ENCODE results near the gene DNPEP.
A peak's percentile ranks its signal among the peaks of the same experiment; 100 is the strongest.
"Not testable (repeated sequence)": the region's sequence is repeated elsewhere in the genome, so short reads cannot be mapped to it uniquely, and the experiment has no call there.

The DNPEP gene

GRCh38 chr2:219399716-219400478, 12.2 kb upstream of the DNPEP start:
- no peak for DNase-seq

DNA sequence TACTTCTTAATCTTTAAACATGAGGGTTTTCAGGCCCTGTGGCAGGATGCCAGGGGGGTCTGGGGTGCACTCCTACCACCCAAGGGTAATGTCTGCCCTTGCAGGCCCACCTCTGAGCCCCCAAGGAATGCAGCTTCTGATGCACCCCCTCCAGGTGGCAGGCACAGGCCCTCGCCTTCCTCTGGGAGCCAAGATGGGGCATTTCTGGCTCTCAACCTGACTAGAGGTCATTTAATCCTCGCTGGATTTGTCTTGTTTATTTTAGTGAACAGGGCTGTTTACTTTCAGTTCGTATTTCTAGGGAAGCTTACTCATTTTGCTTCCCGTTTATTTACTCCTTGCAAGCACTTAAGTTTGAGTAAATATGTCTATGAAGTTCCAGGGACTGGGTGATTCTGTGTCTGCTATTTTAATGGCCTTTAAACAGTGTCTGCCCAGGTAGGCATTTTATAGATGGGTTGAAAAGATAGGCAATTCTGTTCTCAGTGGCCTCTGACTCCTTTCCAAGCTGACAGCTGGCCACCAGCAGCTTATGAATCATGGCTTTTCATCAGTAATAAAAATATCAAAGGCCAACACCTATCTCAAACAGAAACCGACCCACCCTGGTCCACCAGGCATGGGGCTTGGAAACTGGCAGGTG, 11.1 kb upstream of the DNPEP start:
- DNase-seq, result no peak

- DNase-seq, result no peak
Observed at GRCh38 chr2:219396863-219397457, 9.2 kb upstream of the DNPEP start.

DNA sequence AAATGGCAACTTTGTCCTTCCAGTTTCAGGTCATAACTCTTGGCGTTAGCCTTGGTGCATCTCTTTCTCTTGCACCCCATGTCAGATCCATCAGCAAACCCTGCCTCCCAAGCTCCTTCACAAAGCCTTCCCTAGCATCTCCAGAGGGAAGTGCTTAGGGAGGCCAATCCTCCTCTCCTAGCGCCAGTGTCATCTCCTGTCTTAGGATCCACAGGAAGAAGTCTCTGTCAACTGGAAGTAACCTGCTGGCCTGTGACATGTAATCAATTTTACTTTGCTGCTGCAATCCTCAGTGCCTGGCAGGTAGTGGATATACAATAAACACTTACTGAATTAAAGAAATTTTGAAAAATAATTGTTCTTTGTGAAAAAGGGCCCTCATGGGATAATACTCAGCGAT, 7.9 kb upstream of the DNPEP start:
- DNase-seq, result no peak

- DNase-seq, result not testable (repeated sequence)
Observed at GRCh38 chr2:219395056-219395455, 7.3 kb upstream of the DNPEP start.

DNA sequence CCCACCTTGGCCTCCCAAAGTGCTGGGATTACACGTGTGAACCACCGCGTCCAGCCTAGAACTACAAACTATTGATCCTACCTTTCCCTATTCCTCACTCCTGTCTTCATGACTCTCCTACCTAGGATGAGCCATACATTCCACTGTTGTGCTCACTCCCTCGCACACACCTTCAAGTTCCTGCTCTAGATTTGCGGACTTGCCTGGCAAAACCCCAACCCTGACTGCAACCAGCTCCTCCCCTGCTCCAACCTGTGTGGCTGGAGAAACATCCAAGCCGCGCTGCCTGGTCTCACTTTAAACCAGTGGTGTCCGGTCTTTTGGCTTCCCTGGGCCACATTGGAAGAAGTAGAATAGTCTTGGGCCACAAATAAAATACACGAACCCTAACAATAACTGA, 5.0 kb upstream of the DNPEP start:
- no peak for DNase-seq

DNA sequence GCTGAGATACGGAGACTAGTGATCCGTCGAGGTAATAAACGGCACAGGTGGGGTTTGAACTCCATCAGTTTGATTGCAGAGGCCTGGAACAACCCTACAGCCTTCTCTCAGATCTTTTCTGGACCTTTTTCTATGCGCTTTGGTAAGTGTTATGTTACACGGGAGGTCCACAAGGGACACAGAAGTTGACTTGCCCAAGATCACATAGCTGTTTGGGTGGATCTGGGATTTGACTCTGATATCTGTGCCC, 1.1 kb upstream of the DNPEP start:
- DNase-seq, result no peak

GRCh38 chr2:219388121-219388906, 602 bp upstream of the DNPEP start:
- DNase-seq, result peak; percentile 90

GRCh38 chr2:219386532-219387280, 1.0 kb downstream of the DNPEP start:
- no peak for DNase-seq

- no peak for DNase-seq
Observed at GRCh38 chr2:219385958-219386520, 1.7 kb downstream of the DNPEP start.

DNA sequence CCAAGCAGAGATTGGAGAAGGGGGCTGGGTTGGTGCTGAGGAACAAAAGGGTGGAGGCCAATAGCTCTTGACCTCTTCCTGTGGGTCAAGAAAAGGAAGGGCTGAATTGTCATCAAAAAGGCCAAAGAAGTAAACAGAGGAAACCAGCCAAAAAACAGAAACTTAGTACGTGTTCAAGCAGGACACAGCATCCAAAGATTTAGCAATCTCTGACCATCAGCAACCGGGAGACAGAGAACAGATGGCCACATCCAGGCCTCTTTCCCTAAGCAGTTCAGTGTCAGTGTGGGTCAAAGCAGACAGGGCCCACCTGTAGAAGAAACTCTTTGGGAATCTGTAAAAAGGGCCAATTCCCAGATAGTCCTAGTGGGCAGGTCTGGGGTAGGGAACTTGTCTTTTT, 2.9 kb downstream of the DNPEP start:
- no peak for DNase-seq

DNA sequence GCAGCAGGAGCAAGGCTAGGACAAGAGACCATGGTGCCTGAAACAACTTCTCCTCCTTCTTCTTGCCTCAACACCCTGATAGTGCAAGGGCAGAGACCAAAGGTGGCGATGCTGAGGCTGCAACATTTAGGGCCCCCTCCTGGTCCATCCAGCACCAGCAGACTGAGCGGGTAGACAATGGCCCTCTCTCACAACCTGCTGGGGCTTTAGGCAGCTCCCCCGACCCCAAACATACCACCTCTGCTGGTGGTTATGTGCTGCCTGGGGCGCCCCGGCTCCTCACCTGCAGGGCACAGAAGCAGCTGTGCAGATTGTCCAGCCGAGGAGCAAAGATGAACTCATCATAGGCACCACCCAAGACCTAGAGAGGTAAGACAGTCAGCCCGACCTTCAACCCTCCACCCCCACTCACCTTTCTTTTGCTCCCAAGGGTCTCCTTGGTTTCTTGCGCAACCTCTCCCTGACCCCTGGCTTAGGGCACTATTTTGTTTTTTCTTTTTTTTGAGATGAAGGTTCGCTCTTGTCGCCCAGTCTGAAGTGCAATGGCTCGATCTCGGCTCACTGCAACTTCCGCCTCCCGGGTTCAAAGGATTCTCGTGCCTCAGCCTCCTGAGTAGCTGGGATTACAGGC, 3.5 kb downstream of the DNPEP start:
- no peak for DNase-seq

DNA sequence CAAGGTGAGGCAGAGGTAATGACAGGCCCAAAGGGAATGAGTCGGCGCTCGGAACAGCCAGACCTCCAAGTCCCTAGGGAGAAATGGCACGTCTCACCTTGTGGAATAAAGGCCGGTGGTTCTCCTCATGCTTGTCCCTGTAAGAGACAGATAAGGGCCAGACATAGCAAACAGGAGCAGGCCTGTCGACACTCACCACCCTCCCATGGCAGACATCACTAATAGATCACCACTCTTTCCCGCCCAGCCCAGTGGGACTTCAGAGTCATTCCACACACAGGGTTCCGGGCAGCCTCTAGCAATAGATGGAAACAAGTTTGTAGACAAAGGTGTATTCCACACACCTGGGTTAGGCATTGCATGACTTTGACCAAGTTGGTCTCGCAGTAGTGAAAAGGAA, 6.3 kb downstream of the DNPEP start:
- DNase-seq, result no peak

GRCh38 chr2:219380926-219381325, 6.8 kb downstream of the DNPEP start:
- DNase-seq, result no peak

GRCh38 chr2:219378163-219378851, 9.4 kb downstream of the DNPEP start:
- no peak for DNase-seq

- no peak for DNase-seq
Observed at GRCh38 chr2:219369447-219369861, 18.3 kb downstream of the DNPEP start.

DNA sequence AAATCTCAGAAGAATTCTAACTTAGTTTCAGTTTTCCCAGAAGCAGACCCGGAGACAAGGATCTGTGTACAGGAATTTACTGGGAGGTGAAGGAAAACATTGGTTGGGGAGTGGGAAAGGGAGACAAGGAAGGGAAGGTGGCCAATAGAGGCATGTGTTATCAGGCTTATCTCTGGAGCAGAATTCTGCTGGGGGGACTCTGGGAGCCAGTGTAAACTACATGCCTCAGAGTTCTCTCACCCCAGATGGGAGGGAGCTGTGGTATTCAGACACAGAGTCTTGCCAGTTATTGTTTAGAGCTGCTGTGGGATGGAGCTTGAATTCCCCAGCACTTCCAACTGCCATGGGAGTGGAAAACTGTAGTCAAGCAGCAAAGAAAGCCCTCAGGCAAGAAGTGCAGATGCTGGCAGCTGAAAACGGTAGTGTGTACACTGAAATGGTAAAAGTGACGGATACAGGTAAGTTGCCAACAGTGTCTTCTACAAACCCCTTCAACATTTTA, 19.0 kb downstream of the DNPEP start:
- DNase-seq, result no peak

DNA sequence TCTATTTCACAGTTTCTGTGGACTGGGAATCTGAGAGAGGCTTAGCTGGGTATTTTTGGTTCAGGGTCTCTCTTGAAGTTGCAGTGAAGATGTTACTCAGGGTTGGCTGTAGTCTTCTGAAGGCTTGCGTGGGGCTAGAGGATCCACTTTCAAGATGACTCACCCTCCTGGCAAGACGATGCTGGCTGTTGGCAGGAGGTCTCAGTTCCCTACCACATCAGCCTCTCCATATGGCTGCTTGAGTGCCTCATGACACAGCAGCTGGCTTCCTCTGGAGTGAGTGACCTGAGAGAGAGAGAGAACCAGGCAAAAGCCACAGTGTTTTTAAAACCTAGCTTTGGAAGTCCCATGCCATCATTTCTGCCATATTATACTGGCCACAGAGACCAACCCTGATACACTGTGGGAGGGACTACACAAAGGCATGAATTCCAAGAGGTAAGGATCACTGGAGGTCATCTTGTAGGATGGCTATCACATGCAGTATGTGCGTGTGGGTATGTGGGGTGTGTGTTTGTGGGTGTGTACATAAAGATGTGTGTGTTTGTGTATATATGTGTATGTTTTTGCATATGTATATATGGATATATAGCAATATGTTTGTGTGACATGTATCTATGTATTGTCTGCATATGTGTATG, 25.1 kb downstream of the DNPEP start:
- no peak for DNase-seq

DNA sequence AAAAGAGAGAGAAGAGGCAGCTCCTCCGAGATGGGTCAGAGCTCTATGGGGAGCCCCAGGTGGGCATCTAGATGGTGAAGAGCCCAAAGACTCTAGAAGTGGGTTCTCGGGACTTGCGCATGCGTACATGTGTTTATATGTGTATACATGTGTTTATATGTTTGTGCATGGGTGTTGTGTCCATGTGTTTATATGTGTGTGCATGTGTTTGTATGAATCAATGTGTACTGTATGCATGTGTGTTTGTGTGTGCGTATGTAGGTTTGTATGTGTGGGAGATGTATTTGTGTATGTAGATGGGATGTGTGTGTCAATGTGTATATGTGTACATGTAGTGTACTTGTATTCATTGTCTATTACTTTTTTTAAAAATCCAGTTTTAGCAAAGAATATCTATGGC, 25.6 kb downstream of the DNPEP start:
- DNase-seq, result no peak

DNA sequence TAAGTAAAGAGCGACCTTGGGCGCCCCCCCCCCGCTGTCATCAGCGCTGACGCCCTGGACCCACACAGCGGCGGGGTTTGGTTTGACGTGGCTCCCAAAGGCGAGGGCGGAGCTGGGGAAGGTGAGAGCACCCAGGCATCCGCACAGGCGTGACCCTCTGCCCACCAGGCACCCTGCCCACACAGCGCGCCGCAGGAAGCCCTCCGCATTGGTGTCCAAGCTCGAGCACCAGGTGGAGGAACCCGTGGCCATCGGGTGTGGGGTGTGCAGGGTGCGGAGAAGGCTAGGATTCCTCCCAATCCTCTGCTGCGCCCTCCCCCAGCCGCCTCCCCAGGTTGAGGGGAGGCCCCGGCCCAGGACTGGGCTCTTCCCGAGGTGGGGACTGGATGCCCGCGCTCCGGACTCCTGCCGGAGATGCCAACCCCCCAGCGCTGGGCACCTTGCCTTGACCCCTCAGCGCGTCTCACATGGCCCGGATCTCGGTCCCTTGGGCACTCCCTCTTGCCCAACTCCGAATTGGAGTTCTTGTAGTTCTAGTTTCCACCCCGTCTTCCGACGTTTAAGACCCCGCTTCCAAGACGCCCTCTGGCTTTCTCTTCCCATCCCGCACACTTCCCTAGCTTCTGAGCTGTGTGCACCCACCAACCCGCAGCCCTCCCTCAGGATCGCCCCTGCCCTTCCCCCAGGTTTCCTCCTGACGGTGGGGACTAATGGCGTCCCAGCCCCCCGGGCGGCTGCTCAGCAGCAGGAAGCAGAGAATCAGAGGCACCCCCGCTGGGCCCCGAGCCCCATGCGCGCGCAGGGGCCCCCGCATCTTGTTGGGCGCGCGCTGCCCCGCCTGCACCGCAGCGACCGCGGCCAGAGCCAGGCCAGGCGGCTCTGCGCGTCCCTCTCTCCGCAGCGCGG, 29.3 kb downstream of the DNPEP start:
- peak; percentile 41 for DNase-seq

Data from retina (tissue), 1 donor.